HCT116 (cell line): Measurements from ENCODE around the gene PPP2R1B. TPM values are rescaled to one million over a fixed set of nuclear protein-coding genes. Genes with fewer than 3 reads are reported as not detected.

Experiments used
- ATAC-seq: fragments of 200-7000 bp; cut with Tn5 transposase; 2 replicates; pipeline ENCODE4 v1.9.1; 2020; ENCODE audit warnings: mild to moderate bottlenecking, moderate library complexity
- BruUV-seq: library from RNA; stranded (reverse); fragments of 400-500 nt; replicated peaks from 2 replicates; lab custom pipeline; 2021; lab: Mats Ljungman, UMichigan
- CTCF ChIA-PET: fragments of 300-600 bp; sonication (Branson Sonifier 250); formaldehyde crosslinking; loops from one replicate; lab custom pipeline; 2021; ENCODE audit warnings: antibody characterized with exemption; lab: Charles Lee
- POLR2A ChIA-PET: fragments of 300-600, 350-600 bp; sonication (Branson Sonifier 250); formaldehyde crosslinking; loops from one replicate; lab custom pipeline; 2021; ENCODE audit warnings: antibody characterized with exemption; lab: Charles Lee
- RAD21 ChIA-PET, 2 experiments: fragments of 300-600 bp; sonication (Branson Sonifier 250); formaldehyde crosslinking; loops; one replicate each; lab custom pipeline; 2023; ENCODE audit warnings: low total read pairs in 2 of 2; ENCODE audit not compliant: uncharacterized antibody in 2 of 2, unreplicated experiment in 2 of 2, low non-redundant PET in 1 of 2; lab: Charles Lee
- DNase-seq: peaks from one replicate; pipeline ENCODE4 v3.0.0-alpha.2; 2010; ENCODE audit warnings: low read depth, low spot score
- H2AFZ ChIP-seq: fragments of 200-600 bp; shearing (Covaris generic), sonication (generic); 2 replicates; pipeline ENCODE4 v1.6.1; 2017; ENCODE audit warnings: low read depth, mixed run types, mixed read lengths, antibody characterized with exemption, low read length; ENCODE audit not compliant: poor library complexity, severe bottlenecking
- H3K27ac ChIP-seq: 2 replicates; pipeline ENCODE4 v1.5.1; 2012; ENCODE audit warnings: low read depth, low read length
- H3K27me3 ChIP-seq: fragments of 200-600 bp; sonication (generic); 2 replicates; pipeline ENCODE4 v1.6.1; 2016; ENCODE audit warnings: mixed run types, low read length, mixed read lengths; ENCODE audit not compliant: insufficient read depth
- H3K36me3 ChIP-seq, 2 experiments: fragments of 200-500 bp in 1 of 2; fragments of 200-600 bp in 1 of 2; sonication (Bioruptor generic) in 1 of 2; sonication (generic) in 1 of 2; 2 replicates each; pipeline versions ENCODE4 v1.5.1 to v1.6.1; 2014 to 2016; ENCODE audit warnings: low read length in 2 of 2, inconsistent platforms in 1 of 2, mixed read lengths in 1 of 2, mixed run types in 1 of 2; ENCODE audit not compliant: insufficient read depth in 2 of 2, control insufficient read depth in 1 of 2
- H3K4me1 ChIP-seq, 2 experiments: fragments of 200-600 bp in 1 of 2; sonication (generic) in 1 of 2; 2 replicates each; pipeline versions ENCODE4 v1.5.1 to v1.6.1; 2012 to 2017; ENCODE audit warnings: low read length in 2 of 2, inconsistent platforms in 1 of 2, mild to moderate bottlenecking in 1 of 2, mixed read lengths in 1 of 2, mixed run types in 1 of 2, moderate library complexity in 1 of 2; ENCODE audit not compliant: insufficient read depth in 2 of 2, control insufficient read depth in 1 of 2
- H3K4me2 ChIP-seq: fragments of 200-600 bp; sonication (generic); 2 replicates; pipeline ENCODE4 v1.6.1; 2017; ENCODE audit warnings: mixed run types, low read length, mixed read lengths
- H3K4me3 ChIP-seq, 2 experiments: fragments of 200-600 bp in 1 of 2; sonication (generic) in 1 of 2; replicated peaks in 1 of 2; 2 replicates each; pipeline ENCODE4 v1.5.1; 2011 to 2016; ENCODE audit warnings: low read length in 2 of 2, control low read depth in 1 of 2, low read depth in 1 of 2, mild to moderate bottlenecking in 1 of 2, mixed read lengths in 1 of 2, mixed run types in 1 of 2
- H3K79me2 ChIP-seq: fragments of 200-600 bp; sonication (generic); 2 replicates; pipeline ENCODE4 v1.6.1; 2017; ENCODE audit warnings: mild to moderate bottlenecking, mixed run types, low read length, moderate library complexity, mixed read lengths; ENCODE audit not compliant: insufficient read depth
- H3K9ac ChIP-seq: fragments of 200-600 bp; sonication (generic); 2 replicates; pipeline ENCODE4 v1.6.1; 2016; ENCODE audit warnings: low read length, mixed read lengths
- H3K9me2 ChIP-seq: fragments of 200-600 bp; sonication (generic), shearing (Covaris generic); 2 replicates; pipeline ENCODE4 v1.6.1; 2017; ENCODE audit warnings: mixed run types, mild to moderate bottlenecking, moderate library complexity; ENCODE audit not compliant: insufficient read depth
- H3K9me3 ChIP-seq, 2 experiments: fragments of 200-500 bp in 1 of 2; fragments of 200-600 bp in 1 of 2; sonication (Bioruptor generic) in 1 of 2; sonication (generic) in 1 of 2; 2 replicates each; pipeline ENCODE4 v1.6.1; 2014 to 2017; ENCODE audit warnings: low read length in 2 of 2, mixed read lengths in 2 of 2, inconsistent platforms in 1 of 2, low read depth in 1 of 2, mild to moderate bottlenecking in 1 of 2, mixed run types in 1 of 2, moderate library complexity in 1 of 2; ENCODE audit not compliant: control insufficient read depth in 1 of 2, insufficient read depth in 1 of 2
- H4K20me1 ChIP-seq: fragments of 200-600 bp; sonication (generic), shearing (Covaris generic); 2 replicates; pipeline ENCODE4 v1.6.1; 2017; ENCODE audit warnings: mixed run types, mild to moderate bottlenecking, moderate library complexity; ENCODE audit not compliant: insufficient read depth
- CBX3 ChIP-seq: IDR thresholded peaks from 2 replicates; pipeline ENCODE4 v1.6.1; 2012; ENCODE audit warnings: low read depth
- EGR1 ChIP-seq: IDR thresholded peaks from 2 replicates; pipeline ENCODE4 v1.6.1; 2012; ENCODE audit warnings: low read depth
- FOSL1 ChIP-seq: IDR thresholded peaks from 2 replicates; pipeline ENCODE4 v1.6.1; 2012; ENCODE audit warnings: low read depth
- POLR2A ChIP-seq: IDR thresholded peaks from 2 replicates; pipeline ENCODE4 v1.7.0; 2011; ENCODE audit warnings: borderline replicate concordance; ENCODE audit not compliant: insufficient read depth, insufficient read length; ENCODE audit errors: extremely low read depth
- POLR2AphosphoS5 ChIP-seq: IDR thresholded peaks from 2 replicates; pipeline ENCODE4 v1.6.1; 2011; ENCODE audit warnings: mild to moderate bottlenecking, low read depth, low read length, moderate library complexity
- RAD21 ChIP-seq: IDR thresholded peaks from 2 replicates; pipeline ENCODE4 v1.6.1; 2012; ENCODE audit warnings: low read depth, mild to moderate bottlenecking
- REST ChIP-seq: IDR thresholded peaks from 2 replicates; pipeline ENCODE4 v1.6.1; 2012; ENCODE audit warnings: low read depth
- SIN3A ChIP-seq: IDR thresholded peaks from 2 replicates; pipeline ENCODE4 v1.6.1; 2012; ENCODE audit warnings: low read depth
- SP1 ChIP-seq: IDR thresholded peaks from 2 replicates; pipeline ENCODE4 v1.6.1; 2012; ENCODE audit warnings: low read depth
- SRF ChIP-seq: IDR thresholded peaks from 2 replicates; pipeline ENCODE4 v1.6.1; 2012; ENCODE audit warnings: low read depth
- ZNF274 ChIP-seq: fragments of 200-500 bp; sonication (Bioruptor generic); IDR thresholded peaks from 2 replicates; pipeline ENCODE4 v1.6.1; 2014; ENCODE audit warnings: mild to moderate bottlenecking, low read depth, low read length, inconsistent platforms
- intact Hi-C: fragments of 100-400 bp; cut with micrococcal nuclease; formaldehyde crosslinking; loops from 2 replicates; pipeline ENCODE4 v1.10.0; 2022
- total RNA-seq: library from RNA; stranded (reverse); gene quantifications from one replicate; pipeline ENCODE4 v1.2.1, GENCODE V29; 2021; ENCODE audit not compliant: unreplicated experiment
- TF ChIP-seq, protein P1 (sequence below): IDR thresholded peaks from 2 replicates; pipeline ENCODE4 v1.6.1; 2011; ENCODE audit warnings: mild to moderate bottlenecking, low read length, moderate library complexity; ENCODE audit not compliant: insufficient replicate concordance; ENCODE audit errors: extremely low read depth
- TF ChIP-seq, protein P2 (sequence below): IDR thresholded peaks from 2 replicates; pipeline ENCODE4 v1.6.1; 2012

Gene PPP2R1B
- total RNA-seq, 1 experiment from 2014 or later, result 24.9 TPM

DNA sequence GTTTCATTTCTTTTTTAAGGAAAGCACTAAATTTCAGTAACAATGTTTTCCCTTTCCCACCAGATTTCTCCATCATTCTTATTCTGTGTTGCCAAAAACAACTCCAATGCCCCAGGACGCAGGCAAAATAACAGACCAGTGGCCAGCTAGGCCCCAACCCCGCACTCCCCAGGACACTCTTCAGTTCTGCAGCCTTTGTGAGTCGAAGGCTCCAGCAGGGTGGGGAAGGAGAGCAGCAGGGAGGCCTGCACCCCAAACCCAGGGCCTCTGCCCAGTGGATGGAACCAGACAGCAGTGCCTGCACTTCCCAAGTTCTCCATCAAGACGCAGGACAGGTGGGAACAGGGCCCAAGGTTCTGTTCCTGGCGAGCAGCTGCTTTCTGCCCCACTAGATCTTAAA lies 34.4 kb downstream of the PPP2R1B start:
- CTCF ChIA-PET, result no interaction called here
- POLR2A ChIA-PET, result interaction anchor here (1.4 kb wide), 1 partner anchor 9 kb away, joined by 3 read pairs; no protein-coding TSS in a partner anchor
- no peaks in the 10 kb centered on the region for H3K9me3 ChIP-seq
- H3K4me2 ChIP-seq, result no peak overlapping the region
- ATAC-seq, result no peak
- H3K9ac ChIP-seq, result no peak overlapping the region
- no peaks in the 10 kb centered on the region for H3K27me3 ChIP-seq
- no peaks in the 10 kb centered on the region for H3K79me2 ChIP-seq
- RAD21 ChIA-PET, result no interaction called here
- no peak overlapping the region for H2AFZ ChIP-seq
- no peak overlapping the region for H3K27ac ChIP-seq
- peaks cover 0 to 19% of the 10 kb centered on the region in 2 experiments; a peak in 1 of 4 replicates for H3K4me1 ChIP-seq
- no peak for DNase-seq
- H3K36me3 ChIP-seq, result no peaks in the 10 kb centered on the region; a peak in 1 of 4 replicates
- TF ChIP-seq RAD21, result no peak
- TF ChIP-seq EGR1, result no peak
- no peak for TF ChIP-seq SP1
- TF ChIP-seq FOSL1, result no peak
- TF ChIP-seq POLR2A, result no peak
- TF ChIP-seq CBX3, result no peak
- no peak for TF ChIP-seq SIN3A
- no peak for TF ChIP-seq POLR2AphosphoS5
- TF ChIP-seq ZNF274, result no peak
- no peak for TF ChIP-seq REST
- TF ChIP-seq SRF, result no peak
- TF ChIP-seq, protein P1, sequence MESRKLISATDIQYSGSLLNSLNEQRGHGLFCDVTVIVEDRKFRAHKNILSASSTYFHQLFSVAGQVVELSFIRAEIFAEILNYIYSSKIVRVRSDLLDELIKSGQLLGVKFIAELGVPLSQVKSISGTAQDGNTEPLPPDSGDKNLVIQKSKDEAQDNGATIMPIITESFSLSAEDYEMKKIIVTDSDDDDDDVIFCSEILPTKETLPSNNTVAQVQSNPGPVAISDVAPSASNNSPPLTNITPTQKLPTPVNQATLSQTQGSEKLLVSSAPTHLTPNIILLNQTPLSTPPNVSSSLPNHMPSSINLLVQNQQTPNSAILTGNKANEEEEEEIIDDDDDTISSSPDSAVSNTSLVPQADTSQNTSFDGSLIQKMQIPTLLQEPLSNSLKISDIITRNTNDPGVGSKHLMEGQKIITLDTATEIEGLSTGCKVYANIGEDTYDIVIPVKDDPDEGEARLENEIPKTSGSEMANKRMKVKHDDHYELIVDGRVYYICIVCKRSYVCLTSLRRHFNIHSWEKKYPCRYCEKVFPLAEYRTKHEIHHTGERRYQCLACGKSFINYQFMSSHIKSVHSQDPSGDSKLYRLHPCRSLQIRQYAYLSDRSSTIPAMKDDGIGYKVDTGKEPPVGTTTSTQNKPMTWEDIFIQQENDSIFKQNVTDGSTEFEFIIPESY, result no peak
- TF ChIP-seq, protein P2, sequence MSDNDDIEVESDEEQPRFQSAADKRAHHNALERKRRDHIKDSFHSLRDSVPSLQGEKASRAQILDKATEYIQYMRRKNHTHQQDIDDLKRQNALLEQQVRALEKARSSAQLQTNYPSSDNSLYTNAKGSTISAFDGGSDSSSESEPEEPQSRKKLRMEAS, result no peak
- no peaks in the 10 kb centered on the region for H3K9me2 ChIP-seq
- H4K20me1 ChIP-seq, result no peaks in the 10 kb centered on the region
- no TSS peak for BruUV-seq
- no peak overlapping the region for H3K4me3 ChIP-seq
- intact Hi-C loops, result no loop called here
